Esophagus squamous epithelium (tissue), 5 donors: Measurements from ENCODE around the gene EIPR1. TPM values are rescaled to one million over a fixed set of nuclear protein-coding genes. Genes with fewer than 3 reads are reported as not detected.

Source experiments
- DNase-seq: peaks from one replicate; lab custom pipeline; 2025; lab: John Stamatoyannopoulos, UW
- H3K27ac ChIP-seq, 4 donors: fragments of 200-600 bp; sonication (generic); one replicate each; pipeline ENCODE4 v1.5.1; 2016 to 2019; ENCODE audit warnings: mild to moderate bottlenecking in 1 of 4
- H3K27me3 ChIP-seq, 4 donors: fragments of 200-600 bp; sonication (generic); 1 replicate in 3 of 4; 2 replicates in 1 of 4; pipeline versions ENCODE4 v1.5.1 to v1.6.0; 2017 to 2021; ENCODE audit warnings: antibody characterized with exemption in 1 of 4
- H3K36me3 ChIP-seq, 3 donors: fragments of 200-600 bp; sonication (generic); one replicate each; pipeline ENCODE4 v1.5.1; 2016 to 2019
- H3K4me1 ChIP-seq, 3 donors: fragments of 200-600 bp; sonication (generic); one replicate each; pipeline ENCODE4 v1.5.1; 2017 to 2019
- H3K4me3 ChIP-seq, 4 donors: fragments of 200-600 bp; sonication (generic); 1 replicate in 3 of 4; 2 replicates in 1 of 4; pipeline ENCODE4 v1.5.1; 2016 to 2019; ENCODE audit warnings: mild to moderate bottlenecking in 2 of 4, moderate library complexity in 1 of 4
- H3K9me3 ChIP-seq, 3 donors: fragments of 200-600 bp; sonication (generic); one replicate each; pipeline ENCODE4 v1.5.1; 2016 to 2019
- POLR2A ChIP-seq, 4 donors: fragments of 450-650 bp; IDR thresholded peaks; one replicate each; pipeline ENCODE4 v1.6.1; 2017; ENCODE audit warnings: antibody characterized with exemption in 4 of 4, mild to moderate bottlenecking in 4 of 4, moderate library complexity in 3 of 4
- WGBS, 2 donors: methylation state at CpG; one replicate each; pipeline ENCODE4 v1.1.5; 2018; 5-methylcytosine and 5-hydroxymethylcytosine counted together
- intact Hi-C: fragments of 100-400 bp; cut with DNase I; formaldehyde crosslinking; loops from one replicate; pipeline ENCODE4 v1.15.0; 2022
- total RNA-seq, 4 donors: library from RNA; depleted of rRNA; stranded (reverse); fragments of >200 nt; gene quantifications; one replicate each; pipeline ENCODE4 v1.1.0, GENCODE V29; 2016
- TF ChIP-seq, protein P1 (sequence below), 6 experiments: fragments of 450-650 bp in 4 of 6; fragments of 200-600 bp in 2 of 6; sonication (generic) in 2 of 6; IDR thresholded peaks; one replicate each; pipeline ENCODE4 v1.5.1; 2016 to 2019; ENCODE audit warnings: antibody characterized with exemption in 6 of 6, mild to moderate bottlenecking in 4 of 6, moderate library complexity in 4 of 6
- donor health status: DM: yes; HTN: yes; CAD: no.

EIPR1 gene
- total RNA-seq, 4 donors from 2014 or later, result 27.3 to 50.6 (median 31.9) TPM

DNA sequence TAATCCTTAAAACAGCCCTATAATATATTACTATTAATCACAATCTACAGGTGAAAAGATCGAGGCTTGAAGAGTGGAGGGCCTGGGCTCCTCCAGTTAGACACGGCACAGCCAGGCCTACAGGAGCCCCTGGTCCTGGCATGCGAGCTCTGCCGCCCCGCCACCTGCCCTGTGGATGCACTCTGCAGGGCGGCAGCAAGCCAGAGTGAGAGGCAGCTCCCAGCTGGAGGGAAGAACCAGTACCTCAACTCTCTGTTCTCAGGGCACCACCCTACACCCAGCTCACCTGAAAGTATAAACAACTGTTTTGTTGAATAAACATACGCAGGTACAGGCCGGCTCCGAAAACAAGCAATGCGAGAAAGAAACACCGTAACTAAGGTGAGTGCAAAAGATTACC is 34.6 kb downstream of the EIPR1 start:
- Histone ChIP-seq H3K4me1 (peaks cover 0 to under 1% (median 0%) of the 10 kb centered on the region in 3 donors), H3K9me3 (no peaks in the 10 kb centered on the region), H3K27me3 (no peaks in the 10 kb centered on the region), H3K36me3 (peaks cover 0 to 33% (median 0%) of the 10 kb centered on the region in 3 donors), H3K27ac (no peak overlapping the region), H3K4me3 (no peak overlapping the region)
- 85% methylated on average over 10 to 11 of the region's 11 CpGs for WGBS, 2 donors
- no peak for DNase-seq
- intact Hi-C loops, result no loop called here
- no peak for TF ChIP-seq POLR2A (IDR thresholded peaks at IDR 0.05)
- TF ChIP-seq, protein P1, sequence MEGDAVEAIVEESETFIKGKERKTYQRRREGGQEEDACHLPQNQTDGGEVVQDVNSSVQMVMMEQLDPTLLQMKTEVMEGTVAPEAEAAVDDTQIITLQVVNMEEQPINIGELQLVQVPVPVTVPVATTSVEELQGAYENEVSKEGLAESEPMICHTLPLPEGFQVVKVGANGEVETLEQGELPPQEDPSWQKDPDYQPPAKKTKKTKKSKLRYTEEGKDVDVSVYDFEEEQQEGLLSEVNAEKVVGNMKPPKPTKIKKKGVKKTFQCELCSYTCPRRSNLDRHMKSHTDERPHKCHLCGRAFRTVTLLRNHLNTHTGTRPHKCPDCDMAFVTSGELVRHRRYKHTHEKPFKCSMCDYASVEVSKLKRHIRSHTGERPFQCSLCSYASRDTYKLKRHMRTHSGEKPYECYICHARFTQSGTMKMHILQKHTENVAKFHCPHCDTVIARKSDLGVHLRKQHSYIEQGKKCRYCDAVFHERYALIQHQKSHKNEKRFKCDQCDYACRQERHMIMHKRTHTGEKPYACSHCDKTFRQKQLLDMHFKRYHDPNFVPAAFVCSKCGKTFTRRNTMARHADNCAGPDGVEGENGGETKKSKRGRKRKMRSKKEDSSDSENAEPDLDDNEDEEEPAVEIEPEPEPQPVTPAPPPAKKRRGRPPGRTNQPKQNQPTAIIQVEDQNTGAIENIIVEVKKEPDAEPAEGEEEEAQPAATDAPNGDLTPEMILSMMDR (IDR thresholded peaks at IDR 0.05), result no peak

DNA sequence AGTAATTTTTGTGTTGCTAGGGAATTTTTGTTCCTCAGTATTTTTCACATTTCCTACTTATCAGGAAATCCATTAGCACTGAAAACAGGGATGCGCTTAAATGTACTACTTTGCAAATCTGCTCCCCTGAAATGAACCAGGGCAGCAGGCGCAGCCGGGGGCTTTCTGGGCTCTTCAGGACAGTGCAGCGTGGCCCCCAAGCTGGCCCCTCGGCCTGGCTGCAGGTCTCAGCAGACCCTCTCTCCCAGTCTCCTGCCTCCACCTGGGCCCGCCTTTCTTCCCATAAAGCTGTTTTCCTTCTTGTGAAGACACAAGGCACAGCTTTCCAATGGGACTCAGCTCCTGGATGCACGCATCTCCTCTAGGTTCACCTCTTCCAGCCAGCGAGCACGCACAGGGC is 35.3 kb downstream of the EIPR1 start:
- Histone ChIP-seq H3K9me3 (no peaks in the 10 kb centered on the region), H3K27me3 (no peaks in the 10 kb centered on the region), H3K36me3 (peaks cover 0 to 38% (median 0%) of the 10 kb centered on the region in 3 donors), H3K27ac (no peak overlapping the region), H3K4me1 (no peaks in the 10 kb centered on the region), H3K4me3 (no peak overlapping the region)
- TF ChIP-seq POLR2A (IDR thresholded peaks at IDR 0.05), result no peak
- TF ChIP-seq, protein P1 (IDR thresholded peaks at IDR 0.05), result no peak
- WGBS, 2 donors, result 94 to 95% methylated on average over 5 to 7 of the region's 9 CpGs
- DNase-seq, result no peak
- intact Hi-C loops, result no loop called here

DNA sequence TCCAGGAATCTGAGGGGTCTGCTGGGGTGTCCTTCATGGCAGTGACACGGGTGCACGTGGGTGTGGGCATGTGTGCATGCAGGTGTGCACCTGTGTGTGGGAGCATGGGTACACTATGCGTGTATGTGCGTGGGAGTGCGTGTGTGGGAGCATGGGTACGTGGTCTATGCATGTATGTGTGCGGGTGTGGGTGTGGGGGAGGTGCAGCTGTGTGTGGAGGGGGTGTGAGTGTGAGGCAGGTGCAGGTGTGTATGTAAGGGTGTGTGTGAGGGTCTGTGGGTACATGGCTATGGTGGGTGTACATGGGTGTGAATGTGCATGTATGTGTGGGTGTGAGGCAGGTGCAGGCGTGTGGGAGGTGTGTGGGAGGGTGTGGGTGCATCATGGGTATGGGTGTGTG is 36.3 kb downstream of the EIPR1 start:
- H3K4me3 ChIP-seq, result no peak overlapping the region
- H3K27me3 ChIP-seq, result no peaks in the 10 kb centered on the region
- H3K36me3 ChIP-seq, result peaks cover 0 to 33% (median 0%) of the 10 kb centered on the region in 3 donors
- no peaks in the 10 kb centered on the region for H3K4me1 ChIP-seq
- no peak overlapping the region for H3K27ac ChIP-seq
- WGBS, 2 donors, result 94 to 96% methylated on average over 8 of the region's 8 CpGs
- no peak for TF ChIP-seq POLR2A (IDR thresholded peaks at IDR 0.05)
- TF ChIP-seq, protein P1 (IDR thresholded peaks at IDR 0.05), result no peak
- intact Hi-C loops, result no loop called here
- H3K9me3 ChIP-seq, result no peaks in the 10 kb centered on the region
- DNase-seq, result no peak

DNA sequence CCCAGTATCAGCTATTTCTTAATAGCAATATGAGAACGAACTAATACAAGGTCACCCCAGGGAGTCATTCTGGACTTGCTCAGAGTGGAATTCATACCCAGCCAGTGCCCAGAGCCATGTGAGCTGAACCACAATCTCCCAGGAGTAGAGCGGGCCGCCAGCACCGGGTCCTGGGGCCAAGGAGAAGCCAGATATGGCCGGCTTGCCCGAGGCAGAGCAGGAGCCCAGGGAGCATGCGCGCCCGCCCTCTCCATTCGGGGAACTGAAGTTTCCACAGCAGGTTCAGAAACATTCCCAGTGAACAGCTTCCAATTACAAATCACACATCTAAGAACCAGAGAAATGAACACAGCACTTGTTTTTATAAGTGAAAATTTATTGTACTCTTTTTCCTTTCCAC is 37.5 kb downstream of the EIPR1 start:
- Histone ChIP-seq H3K27ac (no peak overlapping the region), H3K4me1 (no peaks in the 10 kb centered on the region), H3K9me3 (no peaks in the 10 kb centered on the region), H3K36me3 (peaks cover 0 to 34% (median 0%) of the 10 kb centered on the region in 3 donors), H3K27me3 (no peaks in the 10 kb centered on the region), H3K4me3 (no peak overlapping the region)
- DNase-seq, result no peak
- 92 to 95% methylated on average over 9 of the region's 10 CpGs for WGBS, 2 donors
- no peak for TF ChIP-seq POLR2A (IDR thresholded peaks at IDR 0.05)
- intact Hi-C loops, result no loop called here

DNA sequence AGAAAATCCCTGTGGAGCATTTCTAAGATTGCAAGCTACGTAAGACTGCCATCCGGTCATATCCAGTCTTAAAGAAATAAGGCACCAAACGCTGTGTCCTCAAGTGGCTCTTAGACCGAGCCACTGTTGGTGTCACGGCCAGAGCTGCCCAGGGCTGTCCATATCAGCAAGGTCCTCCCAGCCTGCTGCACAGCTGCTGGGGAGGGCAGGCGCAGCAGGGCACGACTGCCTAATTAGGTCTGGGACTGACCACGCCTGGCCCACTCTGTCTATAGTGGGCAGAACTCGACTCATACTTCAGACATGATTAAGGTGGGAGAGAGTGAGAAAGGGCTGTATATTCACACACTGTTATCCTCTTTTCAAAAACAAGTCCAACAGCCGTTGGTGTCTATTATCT is 39.3 kb downstream of the EIPR1 start:
- Histone ChIP-seq H3K4me3 (no peak overlapping the region), H3K4me1 (no peaks in the 10 kb centered on the region), H3K36me3 (peaks cover 0 to 47% (median 0%) of the 10 kb centered on the region in 3 donors), H3K9me3 (no peaks in the 10 kb centered on the region), H3K27ac (no peak overlapping the region), H3K27me3 (no peaks in the 10 kb centered on the region)
- DNase-seq, result no peak
- no peak for TF ChIP-seq POLR2A (IDR thresholded peaks at IDR 0.05)
- TF ChIP-seq, protein P1 (IDR thresholded peaks at IDR 0.05), result no peak
- WGBS, 2 donors, result 90 to 91% methylated on average over 8 to 10 of the region's 10 CpGs
- intact Hi-C loops, result no loop called here

DNA sequence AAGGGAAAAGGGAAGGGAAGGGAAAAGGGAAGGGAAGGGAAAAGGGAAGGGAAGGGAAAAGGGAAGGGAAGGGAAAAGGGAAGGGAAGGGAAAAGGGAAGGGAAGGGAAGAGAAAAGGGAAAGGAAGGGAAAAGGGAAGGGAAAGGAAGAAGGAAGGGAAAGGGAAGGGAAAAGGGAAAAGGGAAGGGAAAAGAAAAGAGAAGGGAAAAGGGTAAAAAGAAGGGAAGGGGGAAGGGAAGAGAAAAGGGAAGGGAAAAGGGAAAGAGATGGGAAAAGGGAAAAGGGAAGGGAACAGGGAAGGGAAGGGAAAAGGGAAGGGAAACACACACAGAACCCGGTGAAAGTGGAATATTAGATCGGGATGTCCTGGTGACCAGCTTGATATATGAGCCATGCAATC is 40.8 kb downstream of the EIPR1 start:
- no peaks in the 10 kb centered on the region for H3K4me1 ChIP-seq
- peaks cover 0 to 62% (median 8%) of the 10 kb centered on the region in 3 donors for H3K36me3 ChIP-seq
- intact Hi-C loops, result no loop called here
- no peak for TF ChIP-seq POLR2A (IDR thresholded peaks at IDR 0.05)
- TF ChIP-seq, protein P1 (IDR thresholded peaks at IDR 0.05), result no peak
- H3K27ac ChIP-seq, result no peak overlapping the region
- no peak for DNase-seq
- no peak overlapping the region for H3K4me3 ChIP-seq
- 90 to 95% methylated on average over 2 of the region's 2 CpGs for WGBS, 2 donors
- H3K27me3 ChIP-seq, result no peaks in the 10 kb centered on the region
- H3K9me3 ChIP-seq, result no peaks in the 10 kb centered on the region
